ENCODE results near the gene FAM168A.

DNA sequence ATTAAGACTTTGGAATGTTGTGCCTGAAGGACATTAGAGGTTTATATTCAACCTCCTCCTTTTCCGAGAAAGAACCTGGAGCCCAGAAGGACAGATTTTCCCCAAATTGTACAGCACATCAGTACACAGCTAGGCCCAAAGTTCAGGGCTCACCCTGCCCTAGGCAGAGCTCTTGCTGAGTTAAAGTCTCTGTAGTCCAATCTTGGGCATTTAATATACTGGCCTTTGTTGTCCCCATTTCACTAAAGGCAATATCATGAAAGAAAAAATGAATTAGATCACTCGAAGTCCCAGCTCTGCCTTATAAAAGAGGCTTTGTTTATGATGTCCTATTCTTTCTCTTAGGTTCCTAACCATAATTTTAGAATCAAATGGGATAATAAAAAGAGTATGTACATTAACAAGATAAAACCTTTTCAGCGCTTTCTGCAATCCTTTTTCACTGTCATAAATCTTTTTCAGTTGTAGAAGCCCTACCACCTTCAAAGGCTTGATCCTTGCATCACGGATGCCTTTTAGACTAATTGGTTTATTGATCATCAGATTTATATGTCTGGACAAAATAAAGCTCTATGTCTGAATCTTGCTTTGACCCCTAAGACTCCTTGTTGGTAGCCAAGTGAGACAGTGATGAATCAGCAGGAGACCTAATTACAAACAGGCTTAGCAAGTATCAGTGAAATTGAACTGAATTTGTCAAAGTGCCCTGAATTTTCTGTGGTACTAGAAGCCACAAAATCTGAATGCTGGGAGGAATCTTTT, 181.9 kb downstream of the FAM168A start:
- TF ChIP-seq ESRRA (IDR thresholded peaks at IDR 0.05; ENCODE audit: borderline replicate concordance, low read length) (no peak), MAZ (IDR thresholded peaks at IDR 0.05; ENCODE audit: borderline replicate concordance, low read depth, low read length) (no peak), JUNB (IDR thresholded peaks at IDR 0.05) (no peak), SMC3 (IDR thresholded peaks at IDR 0.05) (no peak), HOXB13 (CRISPR knock-in tag; IDR thresholded peaks at IDR 0.05; ENCODE audit: low read depth) (no peak), EP300 (IDR thresholded peaks at IDR 0.05) (no peak), POLR2A (IDR thresholded peaks at IDR 0.05; ENCODE audit: low read length) (no peak), CHD2 (IDR thresholded peaks at IDR 0.05; ENCODE audit: low read length, partially characterized antibody) (no peak), KDM5A (IDR thresholded peaks at IDR 0.05) (no peak), HDAC2 (IDR thresholded peaks at IDR 0.05) (no peak)
- TF ChIP-seq, protein P1, sequence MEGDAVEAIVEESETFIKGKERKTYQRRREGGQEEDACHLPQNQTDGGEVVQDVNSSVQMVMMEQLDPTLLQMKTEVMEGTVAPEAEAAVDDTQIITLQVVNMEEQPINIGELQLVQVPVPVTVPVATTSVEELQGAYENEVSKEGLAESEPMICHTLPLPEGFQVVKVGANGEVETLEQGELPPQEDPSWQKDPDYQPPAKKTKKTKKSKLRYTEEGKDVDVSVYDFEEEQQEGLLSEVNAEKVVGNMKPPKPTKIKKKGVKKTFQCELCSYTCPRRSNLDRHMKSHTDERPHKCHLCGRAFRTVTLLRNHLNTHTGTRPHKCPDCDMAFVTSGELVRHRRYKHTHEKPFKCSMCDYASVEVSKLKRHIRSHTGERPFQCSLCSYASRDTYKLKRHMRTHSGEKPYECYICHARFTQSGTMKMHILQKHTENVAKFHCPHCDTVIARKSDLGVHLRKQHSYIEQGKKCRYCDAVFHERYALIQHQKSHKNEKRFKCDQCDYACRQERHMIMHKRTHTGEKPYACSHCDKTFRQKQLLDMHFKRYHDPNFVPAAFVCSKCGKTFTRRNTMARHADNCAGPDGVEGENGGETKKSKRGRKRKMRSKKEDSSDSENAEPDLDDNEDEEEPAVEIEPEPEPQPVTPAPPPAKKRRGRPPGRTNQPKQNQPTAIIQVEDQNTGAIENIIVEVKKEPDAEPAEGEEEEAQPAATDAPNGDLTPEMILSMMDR (IDR thresholded peaks at IDR 0.05) = no peak

Measured in A549 (cell line).